HEK293T (cell line): ENCODE data around the gene SULT1A1.

Source experiments
- CTCF ChIA-PET: fragments of 350-600 bp; formaldehyde crosslinking; extraction: SDS; loops from one replicate; lab custom pipeline; 2021; ENCODE audit warnings: antibody characterized with exemption, inconsistent platforms; lab: Yijun Ruan, JAX
- POLR2A ChIA-PET: fragments of 350-600 bp; formaldehyde crosslinking; extraction: SDS; loops from one replicate; lab custom pipeline; 2020; ENCODE audit warnings: antibody characterized with exemption, inconsistent platforms; lab: Yijun Ruan, JAX
- DNase-seq: peaks from one replicate; pipeline ENCODE4 v3.0.0; 2012; ENCODE audit warnings: mixed read lengths; ENCODE audit errors: extremely low spot score
- ARNT ChIP-seq: fragments of 450-650 bp; IDR thresholded peaks from 2 replicates; pipeline ENCODE4 v1.6.1; 2017; ENCODE audit warnings: mild to moderate bottlenecking
- BHLHE40 ChIP-seq: fragments of 450-650 bp; IDR thresholded peaks from 2 replicates; pipeline ENCODE4 v1.6.1; 2016; ENCODE audit warnings: mild to moderate bottlenecking, moderate library complexity, borderline replicate concordance
- CTBP1 ChIP-seq: fragments of 450-650 bp; IDR thresholded peaks from 2 replicates; pipeline ENCODE4 v1.6.1; 2016; ENCODE audit warnings: borderline replicate concordance
- ELF4 ChIP-seq: fragments of 450-650 bp; IDR thresholded peaks from 2 replicates; pipeline ENCODE4 v1.6.1; 2017; ENCODE audit warnings: antibody characterized with exemption
- FOXA1 ChIP-seq: fragments of 450-650 bp; IDR thresholded peaks from 2 replicates; pipeline ENCODE4 v1.6.1; 2016; ENCODE audit warnings: mild to moderate bottlenecking
- FOXK2 ChIP-seq: fragments of 450-650 bp; IDR thresholded peaks from 2 replicates; pipeline ENCODE4 v1.6.1; 2016; ENCODE audit warnings: mild to moderate bottlenecking
- FOXM1 ChIP-seq: fragments of 450-650 bp; IDR thresholded peaks from 2 replicates; pipeline ENCODE4 v1.6.1; 2017; ENCODE audit warnings: mild to moderate bottlenecking, borderline replicate concordance
- HDGF ChIP-seq: fragments of 450-650 bp; IDR thresholded peaks from 2 replicates; pipeline ENCODE4 v1.6.1; 2017; ENCODE audit warnings: antibody characterized with exemption, borderline replicate concordance
- L3MBTL2 ChIP-seq: fragments of 450-650 bp; conservative IDR thresholded peaks from 2 replicates; pipeline ENCODE4 v1.6.1; 2016; ENCODE audit warnings: mild to moderate bottlenecking
- LEF1 ChIP-seq: fragments of 450-650 bp; IDR thresholded peaks from 2 replicates; pipeline ENCODE4 v1.6.1; 2017; ENCODE audit warnings: mild to moderate bottlenecking, borderline replicate concordance
- NFRKB ChIP-seq: fragments of 450-650 bp; IDR thresholded peaks from 2 replicates; pipeline ENCODE4 v1.6.1; 2016; ENCODE audit warnings: mild to moderate bottlenecking, moderate library complexity
- PKNOX1 ChIP-seq: fragments of 450-650 bp; IDR thresholded peaks from 2 replicates; pipeline ENCODE4 v1.6.1; 2016
- SP1 ChIP-seq: fragments of 450-650 bp; IDR thresholded peaks from 2 replicates; pipeline ENCODE4 v1.6.1; 2017
- SUZ12 ChIP-seq: fragments of 450-650 bp; IDR thresholded peaks from 2 replicates; pipeline ENCODE4 v1.6.1; 2016; ENCODE audit warnings: mild to moderate bottlenecking
- TARDBP ChIP-seq: fragments of 450-650 bp; IDR thresholded peaks from 2 replicates; pipeline ENCODE4 v1.6.1; 2016
- ZNF384 ChIP-seq: fragments of 450-650 bp; IDR thresholded peaks from 2 replicates; pipeline ENCODE4 v1.6.1; 2016

SULT1A1 gene

GRCh38 chr16:28575446-28576109, 34.3 kb downstream of the SULT1A1 start:
- no peak for DNase-seq
- no peak for TF ChIP-seq PKNOX1
- TF ChIP-seq ELF4: no peak
- no peak for TF ChIP-seq HDGF
- TF ChIP-seq FOXA1: no peak
- no peak for TF ChIP-seq NFRKB
- no peak for TF ChIP-seq CTBP1
- no peak for TF ChIP-seq ARNT
- TF ChIP-seq LEF1: no peak
- no peak for TF ChIP-seq BHLHE40
- TF ChIP-seq FOXM1: no peak
- TF ChIP-seq L3MBTL2: no peak
- TF ChIP-seq SP1: no peak
- TF ChIP-seq TARDBP: no peak
- no peak for TF ChIP-seq FOXK2
- TF ChIP-seq SUZ12: no peak
- TF ChIP-seq ZNF384: no peak
- ChIA-PET CTCF (no interaction called here), POLR2A (no interaction called here)

- TF ChIP-seq HDGF (no peak), CTBP1 (no peak)
- ChIA-PET POLR2A (no interaction called here), CTCF (no interaction called here)
- no peak for DNase-seq
These were observed 34.9 kb downstream of the SULT1A1 start for GRCh38 chr16:28574925-28575324.

- POLR2A ChIA-PET: no interaction called here
- TF ChIP-seq LEF1: no peak
- no peak for TF ChIP-seq PKNOX1
- no peak for DNase-seq
- CTCF ChIA-PET: no interaction called here
These were observed 35.8 kb downstream of the SULT1A1 start for GRCh38 chr16:28573738-28574718.

GRCh38 chr16:28572696-28573510, 36.9 kb downstream of the SULT1A1 start:
- TF ChIP-seq TARDBP: no peak
- no peak for TF ChIP-seq CTBP1
- TF ChIP-seq ZNF384: no peak
- no peak for TF ChIP-seq PKNOX1
- no peak for TF ChIP-seq FOXA1
- no peak for TF ChIP-seq LEF1
- TF ChIP-seq ELF4: no peak
- TF ChIP-seq ARNT: no peak
- TF ChIP-seq SUZ12: no peak
- POLR2A ChIA-PET: no interaction called here
- no peak for DNase-seq
- CTCF ChIA-PET: no interaction called here

GRCh38 chr16:28569968-28570752, 39.7 kb downstream of the SULT1A1 start:
- DNase-seq: no peak
- ChIA-PET CTCF (no interaction called here), POLR2A (no interaction called here)
- TF ChIP-seq LEF1 (no peak), SP1 (no peak), NFRKB (no peak)

- no peak for TF ChIP-seq BHLHE40
- no peak for TF ChIP-seq CTBP1
- TF ChIP-seq TARDBP: no peak
- TF ChIP-seq LEF1: no peak
- TF ChIP-seq ZNF384: no peak
- TF ChIP-seq PKNOX1: no peak
- no peak for TF ChIP-seq FOXK2
- TF ChIP-seq SP1: no peak
- no peak for TF ChIP-seq L3MBTL2
- no peak for TF ChIP-seq FOXM1
- no peak for TF ChIP-seq HDGF
- no peak for DNase-seq
- POLR2A ChIA-PET: no interaction called here
- CTCF ChIA-PET: no interaction called here
These were observed 40.8 kb downstream of the SULT1A1 start for GRCh38 chr16:28569021-28569420.
